CD4-positive, CD25-positive, alpha-beta regulatory T cell (primary cell): ENCODE results near the gene TRAF3. TPM values are rescaled to one million over a fixed set of nuclear protein-coding genes. Genes with fewer than 3 reads are reported as not detected.
A peak's percentile ranks its signal among the peaks of the same experiment; 100 is the strongest.

Source experiments
- ATAC-seq, 2 donors: fragments of 150-1000 bp; cut with Tn5 transposase; one replicate each; pipeline ENCODE4 v1.10.0; 2021; ENCODE audit warnings: low read depth in 2 of 2, moderate number of reproducible peaks in 2 of 2, moderate library complexity in 1 of 2
- DNase-seq, 3 donors: peaks; one replicate each; pipeline versions ENCODE4 v3.0.0 to v3.0.0-alpha.2; 2012 to 2022; ENCODE audit warnings: mixed read lengths in 1 of 3
- H3K27ac ChIP-seq: one replicate; pipeline ENCODE4 v1.7.0; 2013; ENCODE audit warnings: mild to moderate bottlenecking, low read length; ENCODE audit not compliant: insufficient read depth, poor library complexity, severe bottlenecking
- H3K27me3 ChIP-seq: one replicate; pipeline ENCODE4 v1.7.0; 2013; ENCODE audit warnings: low read length; ENCODE audit not compliant: control insufficient read depth, insufficient read depth
- H3K36me3 ChIP-seq: one replicate; pipeline ENCODE4 v1.7.0; 2013; ENCODE audit warnings: mild to moderate bottlenecking, low read length, moderate library complexity; ENCODE audit not compliant: control insufficient read depth, insufficient read depth
- H3K4me1 ChIP-seq: 2 replicates; pipeline ENCODE4 v1.7.0; 2013; ENCODE audit warnings: mild to moderate bottlenecking, low read length; ENCODE audit not compliant: insufficient read depth, control insufficient read depth, poor library complexity, severe bottlenecking
- H3K4me3 ChIP-seq: one replicate; pipeline ENCODE4 v1.7.0; 2013; ENCODE audit warnings: low read depth, mild to moderate bottlenecking, low read length, moderate library complexity
- H3K9me3 ChIP-seq, 2 experiments: 1 replicate in 1 of 2; 2 replicates in 1 of 2; pipeline ENCODE4 v1.7.0; 2013; ENCODE audit warnings: low read length in 2 of 2, mild to moderate bottlenecking in 1 of 2, moderate library complexity in 1 of 2; ENCODE audit not compliant: control insufficient read depth in 2 of 2
- H3K27ac Mint-ChIP-seq, 3 donors: one replicate each; pipeline ENCODE4 v1.8.0; 2020 to 2022; ENCODE audit warnings: mild to moderate bottlenecking in 3 of 3, mixed read lengths in 3 of 3, moderate library complexity in 2 of 3
- H3K27me3 Mint-ChIP-seq: one replicate; pipeline ENCODE4 v1.8.0; 2022; ENCODE audit warnings: mild to moderate bottlenecking, mixed read lengths
- H3K36me3 Mint-ChIP-seq: one replicate; pipeline ENCODE4 v1.8.0; 2020; ENCODE audit warnings: mixed read lengths
- H3K4me1 Mint-ChIP-seq, 4 donors: one replicate each; pipeline ENCODE4 v1.8.0; 2020 to 2022; ENCODE audit warnings: mixed read lengths in 4 of 4, mild to moderate bottlenecking in 1 of 4
- H3K4me3 Mint-ChIP-seq, 4 donors: one replicate each; pipeline ENCODE4 v1.8.0; 2020 to 2022; ENCODE audit warnings: mild to moderate bottlenecking in 4 of 4, mixed read lengths in 4 of 4, moderate library complexity in 3 of 4
- H3K9me3 Mint-ChIP-seq, 7 donors: one replicate each; pipeline ENCODE4 v1.8.0; 2020 to 2022; ENCODE audit warnings: mixed read lengths in 7 of 7, mild to moderate bottlenecking in 3 of 7, moderate library complexity in 2 of 7
- polyA plus RNA-seq, 4 donors: library from polyadenylated mRNA; unstranded; fragments of 300-500 nt; fragmentation: Illumina TruSeq; gene quantifications; one replicate each; pipeline ENCODE4 v1.2.3, GENCODE V29; 2021
- total RNA-seq: library from RNA; stranded (reverse); gene quantifications from one replicate; pipeline ENCODE4 v1.2.3, GENCODE V29; 2022

The TRAF3 gene
- total and polyA plus RNA-seq, 5 donors from 2014 or later: 17.7 to 71.2 (median 22.5) TPM

DNA sequence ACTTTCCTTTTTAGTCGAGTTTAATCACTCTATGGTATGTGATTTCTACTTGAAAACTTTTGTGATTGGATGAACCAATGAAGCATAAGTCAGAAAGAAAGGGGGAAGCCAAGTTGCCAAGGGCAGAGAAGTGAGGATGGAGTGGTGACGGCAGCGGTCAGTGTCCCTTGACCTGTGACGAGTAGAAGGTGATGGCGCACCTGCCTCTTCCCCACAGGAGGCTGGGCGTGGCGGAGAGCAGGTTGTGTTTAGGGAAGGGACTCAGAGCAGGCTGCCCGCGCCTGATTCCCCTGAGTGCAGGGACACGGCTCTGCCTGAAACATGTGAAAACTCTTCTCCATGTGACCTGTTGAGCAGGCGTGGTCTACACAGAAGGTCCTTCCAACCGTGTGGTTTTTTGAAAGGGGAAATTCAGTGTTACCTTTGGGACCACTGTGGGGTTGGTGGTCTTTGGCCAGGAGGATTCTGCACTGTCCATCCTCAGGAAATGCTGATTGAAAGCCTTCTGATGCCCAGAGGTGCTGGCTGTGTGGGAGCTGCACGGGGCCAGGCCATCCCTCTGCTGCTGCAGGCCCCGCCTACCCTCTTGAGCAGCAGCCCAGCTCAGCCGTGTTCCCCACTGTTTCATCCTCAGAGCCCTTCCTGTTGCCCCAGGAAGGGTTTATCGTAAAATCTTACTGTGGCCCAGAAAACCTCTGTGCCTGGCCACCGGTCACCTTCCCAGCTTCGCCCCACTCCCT is 121.7 kb downstream of the TRAF3 start:
- DNase-seq (no peak), ATAC-seq (no peak)
- H3K4me1 Mint-ChIP-seq: peaks cover 0 to 17% (median 8%) of the 10 kb centered on the region in 4 donors
- H3K4me3 Mint-ChIP-seq: no peak overlapping the region
- Histone ChIP-seq H3K27ac (no peak overlapping the region), H3K27me3 (no peaks in the 10 kb centered on the region), H3K9me3 (no peaks in the 10 kb centered on the region), H3K4me3 (no peak overlapping the region), H3K4me1 (no peaks in the 10 kb centered on the region), H3K36me3 (peaks cover 69% of the 10 kb centered on the region)
- no peaks in the 10 kb centered on the region for H3K27me3 Mint-ChIP-seq
- no peaks in the 10 kb centered on the region for H3K9me3 Mint-ChIP-seq
- H3K27ac Mint-ChIP-seq: peak overlapping the region; percentile 45 to 72 (median 51)
- peaks cover 30% of the 10 kb centered on the region for H3K36me3 Mint-ChIP-seq

DNA sequence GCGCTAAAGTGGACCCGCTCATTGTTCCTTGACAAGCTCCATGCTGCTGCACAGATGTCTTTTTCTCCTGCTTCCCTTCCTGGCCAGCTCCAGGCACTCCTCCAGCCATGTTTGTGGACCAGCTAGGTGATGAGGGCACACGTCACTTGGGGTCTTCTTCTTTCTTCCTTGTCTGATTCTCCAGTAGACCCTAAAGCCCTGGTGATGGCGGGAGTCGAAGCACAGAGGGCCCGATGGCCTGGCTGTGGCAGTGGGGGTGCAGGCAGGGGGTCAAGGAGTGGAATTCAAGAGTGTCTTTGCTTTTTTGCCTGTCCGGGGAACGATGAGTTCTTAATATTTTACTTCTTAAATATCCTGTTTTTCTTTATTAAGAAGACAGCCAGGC is 122.3 kb downstream of the TRAF3 start:
- no peaks in the 10 kb centered on the region for H3K27me3 Mint-ChIP-seq
- Histone ChIP-seq H3K36me3 (peaks cover 69% of the 10 kb centered on the region), H3K4me1 (no peaks in the 10 kb centered on the region), H3K9me3 (no peaks in the 10 kb centered on the region), H3K27ac (no peak overlapping the region), H3K4me3 (no peak overlapping the region), H3K27me3 (no peaks in the 10 kb centered on the region)
- H3K4me3 Mint-ChIP-seq: no peak overlapping the region
- H3K9me3 Mint-ChIP-seq: no peaks in the 10 kb centered on the region
- peak overlapping the region in 1 of 3 donors; percentile 51 for H3K27ac Mint-ChIP-seq
- peaks cover 30% of the 10 kb centered on the region for H3K36me3 Mint-ChIP-seq
- no peak for ATAC-seq
- no peak for DNase-seq
- H3K4me1 Mint-ChIP-seq: peaks cover 0 to 17% (median 8%) of the 10 kb centered on the region in 4 donors

DNA sequence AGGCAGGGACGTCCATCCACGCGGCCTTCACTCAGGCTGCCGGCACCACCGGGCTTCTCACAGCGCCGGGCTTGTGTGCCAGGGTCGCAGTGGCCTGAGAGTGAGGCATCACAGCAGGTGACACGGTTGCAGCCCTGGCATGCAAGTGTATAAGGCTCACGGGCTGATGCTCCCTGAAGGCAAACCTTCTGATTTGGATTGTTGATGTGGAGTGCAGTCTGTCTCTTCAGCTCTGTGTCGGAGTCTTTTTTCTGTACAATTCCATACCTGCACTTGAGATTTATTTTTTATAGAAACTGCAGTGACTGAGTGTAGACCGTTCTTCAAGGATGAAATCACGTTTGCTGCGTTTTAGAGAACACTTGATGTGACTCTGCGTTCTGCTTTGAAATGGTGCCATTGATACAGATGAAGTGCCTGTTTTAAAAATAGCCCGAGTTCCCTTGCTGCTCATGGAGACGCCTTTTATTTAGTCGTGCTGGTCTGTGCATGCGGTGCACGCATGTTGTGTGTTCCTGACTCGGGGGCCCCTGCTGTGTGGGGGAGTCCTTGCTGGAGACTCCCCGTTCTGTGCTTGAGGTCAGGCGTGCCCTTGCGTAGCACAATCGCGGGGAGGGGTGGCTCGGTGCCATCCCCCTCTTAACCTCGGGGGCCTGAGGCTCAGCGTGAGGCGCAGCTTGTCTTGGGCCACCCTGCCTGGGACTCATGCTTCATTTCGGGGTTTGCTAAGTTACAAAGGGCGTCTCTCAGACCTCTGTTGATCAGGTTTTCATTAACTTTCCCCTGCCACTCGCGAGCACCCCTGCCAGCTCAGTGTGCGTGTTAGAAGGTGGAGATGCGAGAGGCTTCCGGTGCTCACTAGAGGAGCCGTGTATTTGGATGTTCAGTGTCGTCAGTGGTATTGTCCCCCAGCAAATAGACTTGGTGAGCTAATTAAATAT is 123.7 kb downstream of the TRAF3 start:
- no peak overlapping the region for H3K4me3 ChIP-seq
- Mint-ChIP-seq H3K4me3 (peak overlapping the region in 3 of 4 donors; percentile 23 to 52 (median 29)), H3K27ac (peak overlapping the region; percentile 55 to 90 (median 58)), H3K36me3 (peaks cover 32% of the 10 kb centered on the region), H3K27me3 (no peaks in the 10 kb centered on the region), H3K9me3 (no peaks in the 10 kb centered on the region), H3K4me1 (peaks cover 0 to 17% (median 8%) of the 10 kb centered on the region in 4 donors)
- no peaks in the 10 kb centered on the region for H3K27me3 ChIP-seq
- H3K9me3 ChIP-seq: no peaks in the 10 kb centered on the region
- peak; percentile 58 to 73 for ATAC-seq
- no peak overlapping the region for H3K27ac ChIP-seq
- DNase-seq: peak in 2 of 3 donors; percentile 19 to 74
- peaks cover 65% of the 10 kb centered on the region for H3K36me3 ChIP-seq
- no peaks in the 10 kb centered on the region for H3K4me1 ChIP-seq

DNA sequence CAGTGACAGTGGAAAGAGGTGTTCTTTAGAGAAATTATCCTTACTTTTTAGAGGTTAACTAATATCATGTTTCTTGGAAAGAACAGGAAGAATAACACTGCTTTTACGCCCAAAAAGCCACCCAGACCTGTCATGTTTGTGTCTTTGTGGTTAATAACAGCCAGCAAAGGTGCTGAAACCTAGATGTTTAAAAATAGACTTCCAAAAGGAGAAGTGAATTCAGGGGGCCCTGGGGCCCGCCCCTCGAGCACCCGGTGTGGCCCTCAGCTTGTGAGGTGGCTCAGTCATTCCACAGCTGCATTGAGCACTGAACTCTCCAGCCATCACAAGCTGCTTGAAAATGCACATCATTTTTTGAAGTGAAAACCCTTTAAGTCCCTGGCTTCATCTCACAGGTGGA is 124.4 kb downstream of the TRAF3 start:
- ATAC-seq: peak; percentile 43 to 56
- Mint-ChIP-seq H3K27me3 (no peaks in the 10 kb centered on the region), H3K4me3 (peak overlapping the region in 1 of 4 donors; percentile 23), H3K36me3 (peaks cover 39% of the 10 kb centered on the region), H3K27ac (peak overlapping the region in 2 of 3 donors; percentile 55 to 90), H3K9me3 (no peaks in the 10 kb centered on the region), H3K4me1 (peaks cover 0 to 17% (median 8%) of the 10 kb centered on the region in 4 donors)
- H3K9me3 ChIP-seq: no peaks in the 10 kb centered on the region
- no peak overlapping the region for H3K27ac ChIP-seq
- no peak overlapping the region for H3K4me3 ChIP-seq
- peaks cover 67% of the 10 kb centered on the region for H3K36me3 ChIP-seq
- no peak for DNase-seq
- H3K27me3 ChIP-seq: no peaks in the 10 kb centered on the region
- no peaks in the 10 kb centered on the region for H3K4me1 ChIP-seq

DNA sequence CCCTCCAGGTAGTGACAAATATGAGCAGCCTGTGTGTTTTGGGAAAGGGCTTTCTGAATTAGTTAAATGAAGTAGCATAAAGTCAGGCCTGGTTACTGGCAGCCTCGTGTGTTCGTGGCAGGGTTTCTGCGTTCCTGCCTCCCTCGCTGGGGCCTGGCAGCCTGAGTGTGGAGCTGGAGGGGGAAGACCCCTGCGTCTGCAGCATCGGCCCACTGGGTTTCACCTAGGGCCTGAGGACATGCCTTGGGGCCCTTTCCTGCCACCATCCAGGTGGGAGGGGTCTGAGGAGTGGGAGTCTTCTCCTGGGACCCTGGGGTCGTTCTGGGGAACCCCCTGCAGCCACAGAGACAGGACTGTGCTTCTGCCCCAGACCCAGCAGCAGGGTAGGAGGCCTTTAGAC is 124.8 kb downstream of the TRAF3 start:
- Histone ChIP-seq H3K4me3 (no peak overlapping the region), H3K36me3 (peaks cover 68% of the 10 kb centered on the region), H3K9me3 (no peaks in the 10 kb centered on the region), H3K4me1 (no peaks in the 10 kb centered on the region), H3K27ac (no peak overlapping the region), H3K27me3 (no peaks in the 10 kb centered on the region)
- H3K27me3 Mint-ChIP-seq: no peaks in the 10 kb centered on the region
- H3K36me3 Mint-ChIP-seq: peaks cover 42% of the 10 kb centered on the region
- peaks cover 0 to 17% (median 8%) of the 10 kb centered on the region in 4 donors for H3K4me1 Mint-ChIP-seq
- H3K9me3 Mint-ChIP-seq: no peaks in the 10 kb centered on the region
- DNase-seq: no peak
- no peak for ATAC-seq
- peak overlapping the region in 2 of 3 donors; percentile 26 to 55 for H3K27ac Mint-ChIP-seq
- H3K4me3 Mint-ChIP-seq: no peak overlapping the region

DNA sequence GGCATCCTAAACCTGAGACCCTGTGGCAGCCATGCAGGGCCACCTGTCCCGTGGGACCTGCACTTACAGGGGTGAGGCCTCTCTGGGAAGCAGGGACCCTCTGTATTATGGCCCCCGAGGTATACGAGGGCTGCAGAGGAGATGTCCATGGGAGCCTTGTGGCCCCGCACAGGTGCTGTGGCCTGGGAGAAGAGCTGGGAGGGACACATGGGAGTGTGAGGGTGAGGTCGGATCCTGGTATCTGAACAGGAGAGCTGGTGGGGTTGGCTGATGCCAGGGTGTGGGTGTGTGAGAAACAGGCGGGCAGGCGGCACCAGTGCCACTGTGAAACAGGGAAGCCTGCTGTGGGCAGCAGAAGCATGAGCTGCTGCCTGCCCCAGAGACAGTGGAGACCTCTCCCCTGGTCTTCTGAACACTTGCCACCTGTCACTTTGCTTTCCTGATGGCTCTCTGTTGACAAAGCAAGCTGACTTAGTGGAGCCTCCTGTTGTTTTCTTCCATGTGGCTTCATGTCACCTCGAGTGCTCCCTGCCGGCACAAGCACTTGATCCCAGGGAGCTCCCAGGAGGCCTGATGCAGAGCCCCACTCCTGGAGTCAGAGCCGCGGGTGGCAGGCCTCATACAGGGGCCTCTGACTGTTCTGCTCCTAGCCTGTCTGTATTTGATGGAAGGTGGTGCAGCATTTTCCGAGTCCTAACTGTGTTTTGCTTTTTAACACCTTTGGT is 125.4 kb downstream of the TRAF3 start:
- H3K9me3 ChIP-seq: no peaks in the 10 kb centered on the region
- peaks cover 62% of the 10 kb centered on the region for H3K36me3 ChIP-seq
- DNase-seq (no peak), ATAC-seq (no peak)
- peak overlapping the region in 1 of 3 donors; percentile 65 for H3K27ac Mint-ChIP-seq
- no peak overlapping the region for H3K4me3 Mint-ChIP-seq
- no peaks in the 10 kb centered on the region for H3K9me3 Mint-ChIP-seq
- H3K27me3 Mint-ChIP-seq: no peaks in the 10 kb centered on the region
- no peak overlapping the region for H3K4me3 ChIP-seq
- peaks cover 41% of the 10 kb centered on the region for H3K36me3 Mint-ChIP-seq
- no peaks in the 10 kb centered on the region for H3K4me1 ChIP-seq
- H3K27me3 ChIP-seq: no peaks in the 10 kb centered on the region
- H3K4me1 Mint-ChIP-seq: peaks cover 0 to 17% (median 8%) of the 10 kb centered on the region in 4 donors
- no peak overlapping the region for H3K27ac ChIP-seq

DNA sequence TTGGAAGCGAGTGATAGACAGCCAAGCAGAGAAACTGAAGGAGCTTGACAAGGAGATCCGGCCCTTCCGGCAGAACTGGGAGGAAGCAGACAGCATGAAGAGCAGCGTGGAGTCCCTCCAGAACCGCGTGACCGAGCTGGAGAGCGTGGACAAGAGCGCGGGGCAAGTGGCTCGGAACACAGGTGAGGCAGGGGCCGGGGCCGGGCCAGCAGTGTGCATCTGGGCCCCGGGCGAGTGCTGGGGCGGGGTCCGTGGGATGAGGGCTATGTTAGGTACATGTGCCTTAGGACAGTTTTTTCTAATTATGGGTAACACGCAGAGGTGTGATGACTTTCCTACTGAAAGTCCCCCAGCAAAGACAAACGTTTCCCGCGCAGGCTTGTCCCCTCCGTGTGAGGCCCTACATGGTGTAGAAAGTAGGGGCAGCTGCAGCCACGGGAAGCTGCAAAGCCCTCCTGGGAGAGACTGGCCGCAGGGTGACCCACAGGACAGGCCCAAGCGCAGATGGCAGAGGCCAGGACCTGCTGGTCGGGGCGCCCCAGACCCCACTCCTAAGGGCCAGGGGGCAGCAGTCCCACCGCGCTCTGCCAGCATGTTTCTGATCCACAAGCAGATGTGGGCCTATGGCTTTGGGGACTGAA is 126.1 kb downstream of the TRAF3 start:
- peaks cover 0 to 15% (median 7%) of the 10 kb centered on the region in 4 donors for H3K4me1 Mint-ChIP-seq
- no peaks in the 10 kb centered on the region for H3K9me3 ChIP-seq
- peaks cover 55% of the 10 kb centered on the region for H3K36me3 ChIP-seq
- H3K27me3 ChIP-seq: no peaks in the 10 kb centered on the region
- H3K4me1 ChIP-seq: no peaks in the 10 kb centered on the region
- H3K27ac Mint-ChIP-seq: peak overlapping the region in 1 of 3 donors; percentile 65
- no peaks in the 10 kb centered on the region for H3K9me3 Mint-ChIP-seq
- H3K4me3 ChIP-seq: no peak overlapping the region
- H3K36me3 Mint-ChIP-seq: peaks cover 39% of the 10 kb centered on the region
- no peak overlapping the region for H3K27ac ChIP-seq
- no peak overlapping the region for H3K4me3 Mint-ChIP-seq
- H3K27me3 Mint-ChIP-seq: no peaks in the 10 kb centered on the region
- ATAC-seq (no peak), DNase-seq (no peak)
